PFSK-1 (cell line): ENCODE data around the gene FAM110A.

Source experiments
- FOXP2 ChIP-seq: optimal IDR thresholded peaks from 2 replicates; pipeline ENCODE3; 2011; ENCODE audit warnings: borderline replicate concordance, control low read depth, inconsistent platforms; ENCODE audit not compliant: insufficient read depth; ENCODE audit errors: extremely low read length, extremely low read depth
- POLR2AphosphoS5 ChIP-seq: IDR thresholded peaks from 2 replicates; pipeline ENCODE4 v1.6.1; 2012; ENCODE audit warnings: low read depth, mild to moderate bottlenecking, control low read depth, low read length, moderate library complexity
- SIN3A ChIP-seq: IDR thresholded peaks from 2 replicates; pipeline ENCODE4 v1.6.1; 2012; ENCODE audit warnings: mild to moderate bottlenecking, low read length, moderate library complexity, borderline replicate concordance; ENCODE audit not compliant: insufficient read depth
- TAF1 ChIP-seq: IDR thresholded peaks from 2 replicates; pipeline ENCODE4 v1.6.1; 2012; ENCODE audit warnings: low read length, control low read depth, borderline replicate concordance; ENCODE audit not compliant: insufficient read depth
- TF ChIP-seq, protein P1 (sequence below), 2 experiments: IDR thresholded peaks; 2 replicates each; pipeline versions ENCODE4 v1.6.1 to v1.8.0; 2011 to 2012; ENCODE audit warnings: low read depth in 2 of 2, low read length in 2 of 2, control low read depth in 1 of 2, inconsistent platforms in 1 of 2, mild to moderate bottlenecking in 1 of 2, moderate library complexity in 1 of 2; ENCODE audit not compliant: insufficient read depth in 1 of 2

The FAM110A gene

DNA sequence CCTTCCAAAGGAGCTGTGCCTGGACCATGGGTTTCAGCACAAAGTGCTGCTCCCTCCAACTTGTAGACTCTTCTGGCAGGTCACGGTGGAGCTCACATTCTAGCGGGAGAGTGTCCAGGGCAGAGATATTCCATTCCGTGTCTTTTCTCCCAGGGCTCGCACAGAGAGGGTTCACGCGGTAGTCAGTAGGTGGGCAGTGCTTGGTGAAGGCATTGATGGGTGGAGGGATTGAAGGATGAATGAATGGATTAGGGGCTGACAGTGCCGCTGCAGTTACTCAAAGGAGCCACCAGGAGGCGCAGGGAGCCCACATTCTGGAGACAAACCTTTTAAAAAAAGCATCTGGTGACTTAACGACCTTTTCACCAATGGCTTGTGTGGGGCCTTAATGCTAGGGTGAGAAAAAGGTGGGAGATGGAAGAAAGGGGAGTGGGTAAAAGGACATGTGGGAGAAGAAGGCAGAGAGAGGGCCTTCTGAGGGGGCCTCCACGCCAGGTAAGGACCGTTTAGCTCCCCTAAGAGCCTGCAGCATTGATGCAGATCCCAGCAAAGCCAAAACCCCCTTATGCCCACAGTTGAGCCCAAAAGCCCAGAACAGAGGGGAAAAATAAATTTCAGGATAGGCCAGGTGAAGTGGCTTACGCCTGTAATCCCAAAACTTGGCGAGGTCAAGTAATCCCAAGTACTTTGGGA lies 17.5 kb upstream of the FAM110A start:
- TF ChIP-seq TAF1 (no peak), FOXP2 (no peak), POLR2AphosphoS5 (no peak), SIN3A (no peak)
- TF ChIP-seq, protein P1, sequence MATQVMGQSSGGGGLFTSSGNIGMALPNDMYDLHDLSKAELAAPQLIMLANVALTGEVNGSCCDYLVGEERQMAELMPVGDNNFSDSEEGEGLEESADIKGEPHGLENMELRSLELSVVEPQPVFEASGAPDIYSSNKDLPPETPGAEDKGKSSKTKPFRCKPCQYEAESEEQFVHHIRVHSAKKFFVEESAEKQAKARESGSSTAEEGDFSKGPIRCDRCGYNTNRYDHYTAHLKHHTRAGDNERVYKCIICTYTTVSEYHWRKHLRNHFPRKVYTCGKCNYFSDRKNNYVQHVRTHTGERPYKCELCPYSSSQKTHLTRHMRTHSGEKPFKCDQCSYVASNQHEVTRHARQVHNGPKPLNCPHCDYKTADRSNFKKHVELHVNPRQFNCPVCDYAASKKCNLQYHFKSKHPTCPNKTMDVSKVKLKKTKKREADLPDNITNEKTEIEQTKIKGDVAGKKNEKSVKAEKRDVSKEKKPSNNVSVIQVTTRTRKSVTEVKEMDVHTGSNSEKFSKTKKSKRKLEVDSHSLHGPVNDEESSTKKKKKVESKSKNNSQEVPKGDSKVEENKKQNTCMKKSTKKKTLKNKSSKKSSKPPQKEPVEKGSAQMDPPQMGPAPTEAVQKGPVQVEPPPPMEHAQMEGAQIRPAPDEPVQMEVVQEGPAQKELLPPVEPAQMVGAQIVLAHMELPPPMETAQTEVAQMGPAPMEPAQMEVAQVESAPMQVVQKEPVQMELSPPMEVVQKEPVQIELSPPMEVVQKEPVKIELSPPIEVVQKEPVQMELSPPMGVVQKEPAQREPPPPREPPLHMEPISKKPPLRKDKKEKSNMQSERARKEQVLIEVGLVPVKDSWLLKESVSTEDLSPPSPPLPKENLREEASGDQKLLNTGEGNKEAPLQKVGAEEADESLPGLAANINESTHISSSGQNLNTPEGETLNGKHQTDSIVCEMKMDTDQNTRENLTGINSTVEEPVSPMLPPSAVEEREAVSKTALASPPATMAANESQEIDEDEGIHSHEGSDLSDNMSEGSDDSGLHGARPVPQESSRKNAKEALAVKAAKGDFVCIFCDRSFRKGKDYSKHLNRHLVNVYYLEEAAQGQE (IDR thresholded peaks at IDR 0.05; ENCODE audit: insufficient read depth in 1 of 2, low read depth in 2 of 2, low read length in 2 of 2): no peak

DNA sequence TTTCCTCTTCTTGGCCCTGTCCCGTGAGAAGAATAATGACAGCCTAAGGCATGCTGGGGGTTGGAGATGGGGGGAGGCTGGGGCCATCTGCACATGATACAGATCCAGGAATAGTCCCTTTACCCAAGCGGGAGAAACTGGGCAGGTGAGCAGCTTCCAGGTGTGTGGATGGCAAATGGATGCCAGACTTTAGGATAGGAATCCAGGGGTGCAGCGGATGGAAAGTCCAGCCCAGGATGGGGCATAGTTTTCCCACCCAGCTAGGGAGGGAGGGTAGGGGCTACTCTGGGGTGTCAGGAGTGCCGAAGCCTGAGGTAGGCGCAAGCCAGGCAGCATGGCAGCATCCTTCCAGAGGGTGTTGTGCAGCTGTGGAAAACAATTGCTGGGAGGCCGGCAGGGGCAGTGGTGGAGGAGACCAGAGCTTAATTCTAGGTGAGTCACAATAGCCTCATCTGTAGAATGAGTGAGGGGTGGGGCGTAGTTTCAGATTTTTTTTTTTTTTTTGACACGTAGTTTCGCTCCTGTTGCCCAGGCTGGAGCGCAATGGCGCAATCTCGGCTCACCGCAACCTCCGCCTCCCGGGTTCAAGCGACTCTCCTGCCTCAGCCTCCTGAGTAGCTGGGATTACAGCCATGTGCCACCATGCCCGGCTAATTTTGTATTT lies 15.4 kb upstream of the FAM110A start:
- TF ChIP-seq TAF1 (no peak), FOXP2 (no peak), POLR2AphosphoS5 (no peak), SIN3A (no peak)
- TF ChIP-seq, protein P1 (IDR thresholded peaks at IDR 0.05; ENCODE audit: insufficient read depth in 1 of 2, low read depth in 2 of 2, low read length in 2 of 2): no peak

DNA sequence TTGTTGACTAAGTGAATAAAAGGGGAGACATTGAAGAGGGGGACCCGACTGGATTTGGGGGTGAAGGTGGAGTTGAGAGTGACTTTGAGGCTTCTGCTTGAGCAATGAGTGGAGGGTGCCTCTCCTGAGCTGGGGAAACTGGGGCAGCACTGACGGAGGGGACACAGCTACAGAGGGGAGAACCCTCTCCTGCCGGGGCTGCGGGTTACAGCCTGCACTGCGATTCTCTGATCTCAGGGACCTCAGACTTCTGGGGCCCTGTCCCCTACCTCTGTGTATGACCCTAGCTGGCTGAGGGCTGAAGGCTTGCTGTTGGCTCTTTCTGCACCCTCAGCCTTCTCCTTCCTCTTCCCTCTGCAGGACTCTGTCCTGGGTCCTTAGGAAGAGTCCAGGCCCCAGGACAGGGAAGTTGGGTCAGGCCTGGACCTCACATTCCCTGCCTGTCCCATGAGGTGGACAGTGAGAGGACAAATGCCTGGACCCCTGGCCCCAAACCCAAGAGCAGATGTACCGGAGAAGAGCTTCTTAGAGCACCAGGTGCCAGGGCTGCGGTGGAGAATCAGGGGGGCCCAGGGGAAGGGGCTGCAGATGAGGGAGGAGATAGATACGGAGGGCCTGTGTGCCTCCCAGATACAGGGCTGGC lies 13.7 kb upstream of the FAM110A start:
- TF ChIP-seq SIN3A (no peak), POLR2AphosphoS5 (no peak), FOXP2 (no peak), TAF1 (no peak)
- TF ChIP-seq, protein P1 (IDR thresholded peaks at IDR 0.05; ENCODE audit: insufficient read depth in 1 of 2, low read depth in 2 of 2, low read length in 2 of 2): no peak

DNA sequence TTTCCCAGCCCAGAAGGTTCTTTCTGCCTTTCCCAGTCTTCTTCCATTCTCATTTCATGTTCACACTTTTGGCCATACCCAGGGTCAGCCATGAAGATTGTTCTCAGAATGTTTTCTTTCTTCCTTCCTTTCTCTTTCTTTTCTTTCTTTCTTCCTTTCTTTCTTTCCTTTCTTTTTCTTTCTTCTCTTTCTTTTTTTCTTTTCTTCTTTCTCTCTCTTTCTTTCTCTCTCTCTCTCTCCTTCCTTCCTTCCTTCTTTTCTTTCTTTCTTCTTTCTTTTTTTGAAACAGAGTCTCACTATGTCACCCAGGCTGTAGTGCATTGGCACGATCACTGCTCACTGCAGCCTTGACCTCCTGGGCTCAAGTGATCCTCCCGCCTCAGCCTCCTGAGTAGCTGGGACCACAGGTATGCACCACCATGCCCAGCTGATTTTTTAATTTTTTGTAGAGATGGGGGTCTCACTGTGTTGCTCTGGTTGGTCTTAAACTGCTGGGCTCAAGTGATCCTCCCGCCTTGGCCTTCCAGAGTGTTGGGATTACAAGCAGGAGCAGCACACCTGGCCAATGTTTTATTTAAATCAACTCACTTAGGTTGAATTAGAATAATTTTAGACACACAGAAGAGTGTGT lies 13.1 kb upstream of the FAM110A start:
- TF ChIP-seq FOXP2 (no peak), TAF1 (no peak), SIN3A (no peak), POLR2AphosphoS5 (no peak)
- TF ChIP-seq, protein P1 (IDR thresholded peaks at IDR 0.05; ENCODE audit: insufficient read depth in 1 of 2, low read depth in 2 of 2, low read length in 2 of 2): no peak
